Transverse colon (tissue), 4 donors: Measurements from ENCODE around the gene WFS1. TPM values are rescaled to one million over a fixed set of nuclear protein-coding genes. Genes with fewer than 3 reads are reported as not detected.

Experiments
- DNase-seq: peaks from one replicate; pipeline ENCODE4 v3.0.0-alpha.2; 2019
- H3K27ac ChIP-seq, 4 donors: fragments of 200-600 bp; sonication (generic); 2 replicates each; pipeline ENCODE4 v1.5.1; 2016 to 2018; ENCODE audit warnings: inconsistent platforms in 4 of 4
- H3K27me3 ChIP-seq: fragments of 200-600 bp; sonication (generic); 2 replicates; pipeline ENCODE4 v1.5.1; 2017; ENCODE audit warnings: inconsistent platforms
- H3K36me3 ChIP-seq, 4 donors: fragments of 200-600 bp; sonication (generic); 2 replicates each; pipeline ENCODE4 v1.5.1; 2017 to 2019; ENCODE audit warnings: inconsistent platforms in 4 of 4
- H3K4me1 ChIP-seq, 4 donors: fragments of 200-600 bp; sonication (generic); 2 replicates each; pipeline ENCODE4 v1.5.1; 2017 to 2020; ENCODE audit warnings: inconsistent platforms in 4 of 4
- H3K4me3 ChIP-seq, 4 donors: fragments of 200-600 bp; sonication (generic); 1 replicate in 1 of 4; 2 replicates in 3 of 4; pipeline versions ENCODE4 v1.5.1 to v1.6.1; 2017 to 2019; ENCODE audit warnings: inconsistent platforms in 4 of 4
- H3K9me3 ChIP-seq, 2 donors: fragments of 200-600 bp; sonication (generic); 2 replicates each; pipeline ENCODE4 v1.5.1; 2017 to 2019; ENCODE audit warnings: inconsistent platforms in 2 of 2
- EP300 ChIP-seq: sonication (generic); formaldehyde crosslinking; IDR thresholded peaks from one replicate; pipeline ENCODE4 v1.6.1; 2017; ENCODE audit warnings: antibody characterized with exemption, low read depth
- POLR2A ChIP-seq: fragments of 450-650 bp; IDR thresholded peaks from one replicate; pipeline ENCODE4 v1.6.1; 2016; ENCODE audit warnings: antibody characterized with exemption, mild to moderate bottlenecking, moderate library complexity
- POLR2AphosphoS5 ChIP-seq, 3 donors: sonication (generic); formaldehyde crosslinking; IDR thresholded peaks; one replicate each; pipeline ENCODE4 v1.6.1; 2016; ENCODE audit warnings: antibody characterized with exemption in 3 of 3
- WGBS, 2 donors: methylation state at CpG; one replicate each; pipeline ENCODE4 v1.1.5; 2018; ENCODE audit warnings: low coverage in 1 of 2; 5-methylcytosine and 5-hydroxymethylcytosine counted together
- in situ Hi-C, 4 donors: fragments of 200-750 bp; cut with MboI; loops; one replicate each; pipeline versions ENCODE4 v1.15.0 to v1.15.1; 2017; ENCODE audit warnings: low sequenced_read_pairs in 3 of 4, low pct_ligation_motif_present in 1 of 4, low pct_unique_long_range_greater_than_20kb in 1 of 4
- intact Hi-C: fragments of 100-400 bp; cut with DNase I; formaldehyde crosslinking; loops from one replicate; pipeline ENCODE4 v1.15.1; 2023; ENCODE audit warnings: low total_unique reads
- total RNA-seq, 4 donors: library from RNA; depleted of rRNA; stranded (reverse); fragments of >200 nt; gene quantifications; one replicate each; pipeline ENCODE4 v1.1.0, GENCODE V29; 2016
- TF ChIP-seq, protein P1 (sequence below), 5 experiments: fragments of 200-600 bp in 3 of 5; fragments of 450-650 bp in 2 of 5; sonication (generic) in 3 of 5; IDR thresholded peaks; 1 replicate in 2 of 5; 2 replicates in 3 of 5; pipeline ENCODE4 v1.5.1; 2016 to 2017; ENCODE audit warnings: antibody characterized with exemption in 5 of 5, inconsistent platforms in 3 of 5, mild to moderate bottlenecking in 2 of 5, moderate library complexity in 1 of 5

Gene WFS1
- total RNA-seq, 4 donors from 2014 or later: 11.5 to 23.5 (median 20.8) TPM

DNA sequence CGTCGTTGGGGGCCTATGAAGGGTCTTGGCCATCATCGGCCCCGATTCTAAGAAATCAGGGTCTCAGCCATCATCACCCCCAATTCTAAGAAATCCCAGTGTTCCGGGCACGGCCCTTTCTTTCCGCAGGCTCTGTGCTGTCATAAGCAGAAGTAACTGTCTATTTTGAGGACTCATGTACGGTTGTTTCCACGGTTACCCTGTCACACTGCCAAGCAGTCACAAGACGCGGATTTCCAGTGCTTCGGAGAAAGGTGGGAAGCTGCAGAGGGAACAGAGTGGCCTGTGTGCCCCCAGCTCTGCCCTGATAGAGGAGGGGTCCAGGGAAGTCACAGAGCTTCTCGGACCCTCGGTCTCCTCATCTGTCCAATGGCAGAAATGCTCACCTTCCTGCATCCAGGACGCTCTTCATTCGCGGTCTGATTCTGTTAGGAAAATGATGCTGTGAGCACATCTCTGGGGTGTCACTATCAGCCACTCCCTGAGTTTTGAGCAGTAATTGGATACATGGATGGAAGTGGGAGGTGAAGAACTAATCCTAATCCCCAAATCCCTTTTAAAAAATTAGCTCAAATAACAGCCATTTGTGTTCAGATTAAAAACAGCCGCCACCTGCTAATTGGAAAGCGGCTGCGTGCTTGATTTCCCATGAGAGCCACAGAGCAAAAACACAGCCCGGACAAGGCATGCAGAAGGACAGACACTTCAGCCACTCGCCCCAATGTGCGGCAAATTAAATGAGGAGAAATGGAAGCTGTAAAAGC, 73.1 kb downstream of the WFS1 start:
- no peaks in the 10 kb centered on the region for H3K4me1 ChIP-seq
- TF ChIP-seq, protein P1, sequence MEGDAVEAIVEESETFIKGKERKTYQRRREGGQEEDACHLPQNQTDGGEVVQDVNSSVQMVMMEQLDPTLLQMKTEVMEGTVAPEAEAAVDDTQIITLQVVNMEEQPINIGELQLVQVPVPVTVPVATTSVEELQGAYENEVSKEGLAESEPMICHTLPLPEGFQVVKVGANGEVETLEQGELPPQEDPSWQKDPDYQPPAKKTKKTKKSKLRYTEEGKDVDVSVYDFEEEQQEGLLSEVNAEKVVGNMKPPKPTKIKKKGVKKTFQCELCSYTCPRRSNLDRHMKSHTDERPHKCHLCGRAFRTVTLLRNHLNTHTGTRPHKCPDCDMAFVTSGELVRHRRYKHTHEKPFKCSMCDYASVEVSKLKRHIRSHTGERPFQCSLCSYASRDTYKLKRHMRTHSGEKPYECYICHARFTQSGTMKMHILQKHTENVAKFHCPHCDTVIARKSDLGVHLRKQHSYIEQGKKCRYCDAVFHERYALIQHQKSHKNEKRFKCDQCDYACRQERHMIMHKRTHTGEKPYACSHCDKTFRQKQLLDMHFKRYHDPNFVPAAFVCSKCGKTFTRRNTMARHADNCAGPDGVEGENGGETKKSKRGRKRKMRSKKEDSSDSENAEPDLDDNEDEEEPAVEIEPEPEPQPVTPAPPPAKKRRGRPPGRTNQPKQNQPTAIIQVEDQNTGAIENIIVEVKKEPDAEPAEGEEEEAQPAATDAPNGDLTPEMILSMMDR (IDR thresholded peaks at IDR 0.05): no peak
- TF ChIP-seq EP300 (no peak), POLR2A (no peak), POLR2AphosphoS5 (IDR thresholded peaks at IDR 0.05) (no peak)
- peaks cover 36% of the 10 kb centered on the region for H3K27me3 ChIP-seq
- WGBS, 2 donors: 64 to 80% methylated on average over 6 to 23 of the region's 23 CpGs
- intact Hi-C loops (no loop called here), in situ Hi-C loops (no loop called here)
- H3K27ac ChIP-seq: no peak overlapping the region
- no peak overlapping the region for H3K4me3 ChIP-seq
- H3K9me3 ChIP-seq: no peaks in the 10 kb centered on the region
- no peak for DNase-seq
- no peaks in the 10 kb centered on the region for H3K36me3 ChIP-seq

DNA sequence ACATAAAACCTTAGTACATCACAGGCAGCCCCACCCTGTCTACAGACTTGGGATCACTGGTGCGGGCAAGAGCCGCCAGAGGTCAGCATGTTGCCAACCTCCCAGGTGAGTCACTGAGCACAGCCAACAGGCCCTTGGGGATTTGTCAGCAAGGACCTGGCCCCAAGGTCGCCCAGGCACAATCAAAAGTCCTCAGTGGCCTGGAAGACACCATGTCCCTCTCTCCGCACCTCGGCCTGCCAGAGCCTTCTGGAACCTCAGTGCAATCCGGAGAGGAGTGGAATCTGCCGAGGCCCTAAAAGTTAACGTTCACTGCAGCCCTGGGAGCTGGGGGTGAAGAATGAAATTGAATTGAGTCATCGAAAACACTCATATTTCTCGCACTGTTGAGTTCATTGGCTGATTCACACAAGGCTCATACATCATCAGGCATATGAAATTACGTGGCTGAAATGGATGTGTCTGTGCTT, 74.3 kb downstream of the WFS1 start:
- Histone ChIP-seq H3K9me3 (no peaks in the 10 kb centered on the region), H3K27me3 (peaks cover 32% of the 10 kb centered on the region), H3K27ac (no peak overlapping the region), H3K36me3 (no peaks in the 10 kb centered on the region), H3K4me1 (no peaks in the 10 kb centered on the region), H3K4me3 (no peak overlapping the region)
- in situ Hi-C loops: no loop called here
- TF ChIP-seq, protein P1 (IDR thresholded peaks at IDR 0.05): no peak
- no peak for DNase-seq
- intact Hi-C loops: no loop called here
- WGBS, 2 donors: 49 to 70% methylated on average over 2 to 7 of the region's 11 CpGs

DNA sequence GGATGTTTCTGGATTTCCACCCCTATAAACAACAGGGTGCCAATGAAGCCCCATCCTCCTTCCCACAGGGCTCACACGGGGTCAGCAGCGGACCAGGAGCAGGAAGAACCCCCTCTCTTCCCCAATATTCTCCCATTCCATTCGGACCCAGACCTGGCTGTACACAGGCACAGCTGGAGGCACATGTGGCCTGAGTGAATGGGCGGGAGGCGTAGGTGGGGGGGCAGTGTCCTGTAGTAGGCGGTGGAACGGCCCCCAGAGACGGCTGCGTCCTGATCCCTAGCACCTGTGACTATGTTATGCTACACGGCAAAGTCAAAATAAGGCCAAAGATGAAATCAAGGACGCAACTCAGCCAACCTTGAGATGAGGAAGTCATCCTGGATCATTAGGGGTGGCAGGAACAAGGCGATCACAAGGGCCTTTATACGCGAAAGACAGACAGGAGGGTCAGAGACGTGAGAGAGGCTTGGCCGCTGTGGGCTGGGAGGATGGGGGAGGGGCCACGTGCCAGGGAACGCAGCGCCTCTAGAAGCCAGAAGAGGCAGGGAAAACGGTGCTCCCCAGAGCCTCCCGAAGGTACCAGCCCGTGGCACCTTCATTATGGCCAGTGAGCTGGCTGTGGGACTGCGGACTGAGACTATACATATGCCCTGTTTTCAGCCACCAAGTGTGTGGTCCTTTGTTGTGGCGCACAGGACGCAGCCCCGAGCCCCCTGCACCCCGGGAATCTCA, 75.6 kb downstream of the WFS1 start:
- Histone ChIP-seq H3K27me3 (peaks cover 28% of the 10 kb centered on the region), H3K27ac (no peak overlapping the region), H3K9me3 (no peaks in the 10 kb centered on the region), H3K4me1 (no peaks in the 10 kb centered on the region), H3K36me3 (no peaks in the 10 kb centered on the region), H3K4me3 (no peak overlapping the region)
- in situ Hi-C loops (no loop called here), intact Hi-C loops (no loop called here)
- 78 to 90% methylated on average over 8 to 27 of the region's 27 CpGs for WGBS, 2 donors
- no peak for TF ChIP-seq POLR2AphosphoS5 (IDR thresholded peaks at IDR 0.05)
- no peak for TF ChIP-seq EP300
- TF ChIP-seq POLR2A: no peak
- TF ChIP-seq, protein P1 (IDR thresholded peaks at IDR 0.05): no peak
- DNase-seq: no peak

DNA sequence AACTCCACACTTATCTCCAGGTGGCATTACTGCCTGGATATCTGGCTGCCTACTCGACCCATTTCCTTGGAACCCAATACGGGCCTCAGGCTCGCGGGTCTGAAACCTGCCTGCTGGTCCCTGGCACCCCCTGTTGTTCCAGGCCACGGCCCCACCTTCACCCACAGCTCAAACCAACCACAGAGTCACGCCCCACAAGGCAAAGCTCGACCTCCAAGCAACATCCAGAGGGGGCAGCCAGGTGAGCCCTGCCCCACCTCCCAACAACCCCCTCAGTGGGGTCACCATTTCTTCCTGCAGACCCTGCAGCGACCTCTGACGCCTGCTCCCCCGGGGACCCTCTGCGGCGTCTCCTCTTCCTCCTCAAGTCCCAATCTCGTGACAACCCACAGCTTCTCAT, 76.2 kb downstream of the WFS1 start:
- no peak for DNase-seq
- in situ Hi-C loops: no loop called here

More for the DNA sequence above, 76.2 kb downstream of the WFS1 start:
- Histone ChIP-seq H3K27me3 (peaks cover 24% of the 10 kb centered on the region), H3K4me3 (no peak overlapping the region), H3K36me3 (no peaks in the 10 kb centered on the region), H3K9me3 (no peaks in the 10 kb centered on the region), H3K4me1 (no peaks in the 10 kb centered on the region), H3K27ac (no peak overlapping the region)
- 80 to 87% methylated on average over 3 to 13 of the region's 13 CpGs for WGBS, 2 donors
- intact Hi-C loops: no loop called here
- TF ChIP-seq, protein P1 (IDR thresholded peaks at IDR 0.05): no peak
- TF ChIP-seq POLR2AphosphoS5 (IDR thresholded peaks at IDR 0.05): no peak
- no peak for TF ChIP-seq POLR2A
- TF ChIP-seq EP300: no peak
